ENCODE data around the gene DYSF. TPM values are rescaled to one million over a fixed set of nuclear protein-coding genes. Genes with fewer than 3 reads are reported as not detected.

The DYSF gene
- total RNA-seq, 1 experiment from 2014 or later, result 0.89 TPM

DNA sequence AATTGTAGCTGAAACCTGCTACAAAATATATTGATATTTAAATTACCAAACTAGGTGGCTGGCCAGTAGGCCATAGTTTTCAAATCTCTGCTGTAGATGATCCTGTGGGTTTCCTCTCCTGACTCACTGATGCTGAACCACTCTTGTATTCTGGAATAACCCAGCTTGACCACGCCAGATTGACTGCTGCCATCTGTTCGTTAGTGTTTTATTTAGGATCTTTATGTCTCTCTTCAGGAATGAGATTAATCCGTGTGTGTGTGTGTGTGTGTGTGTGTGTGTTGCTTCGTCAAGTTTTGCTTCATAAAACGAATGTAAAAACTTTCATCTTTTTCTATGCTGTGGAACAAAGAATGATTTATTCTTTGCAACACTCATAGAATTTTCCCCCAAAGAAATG, 187.1 kb downstream of the DYSF start:
- ATAC-seq, result no peak
- Histone ChIP-seq H3K9me2 (ENCODE audit: insufficient read depth) (no peaks in the 10 kb centered on the region), H2AFZ (ENCODE audit: low read depth, low read length, poor library complexity, severe bottlenecking) (no peak overlapping the region), H3K36me3 (ENCODE audit: control insufficient read depth in 1 of 2, insufficient read depth in 2 of 2, low read length in 2 of 2) (no peaks in the 10 kb centered on the region), H4K20me1 (ENCODE audit: insufficient read depth) (no peaks in the 10 kb centered on the region), H3K4me2 (ENCODE audit: low read length) (no peak overlapping the region), H3K27me3 (ENCODE audit: insufficient read depth, low read length) (no peaks in the 10 kb centered on the region), H3K9me3 (ENCODE audit: control insufficient read depth in 1 of 2, insufficient read depth in 1 of 2, low read depth in 1 of 2, low read length in 2 of 2) (no peaks in the 10 kb centered on the region), H3K4me3 (replicated peaks in 1 of 2; ENCODE audit: low read depth in 1 of 2, low read length in 2 of 2) (no peak overlapping the region), H3K4me1 (ENCODE audit: control insufficient read depth in 1 of 2, insufficient read depth in 2 of 2, low read length in 2 of 2) (no peaks in the 10 kb centered on the region), H3K9ac (ENCODE audit: low read length) (no peak overlapping the region), H3K79me2 (ENCODE audit: insufficient read depth, low read length) (no peaks in the 10 kb centered on the region), H3K27ac (ENCODE audit: low read depth, low read length) (no peak overlapping the region)
- TF ChIP-seq, protein P1, sequence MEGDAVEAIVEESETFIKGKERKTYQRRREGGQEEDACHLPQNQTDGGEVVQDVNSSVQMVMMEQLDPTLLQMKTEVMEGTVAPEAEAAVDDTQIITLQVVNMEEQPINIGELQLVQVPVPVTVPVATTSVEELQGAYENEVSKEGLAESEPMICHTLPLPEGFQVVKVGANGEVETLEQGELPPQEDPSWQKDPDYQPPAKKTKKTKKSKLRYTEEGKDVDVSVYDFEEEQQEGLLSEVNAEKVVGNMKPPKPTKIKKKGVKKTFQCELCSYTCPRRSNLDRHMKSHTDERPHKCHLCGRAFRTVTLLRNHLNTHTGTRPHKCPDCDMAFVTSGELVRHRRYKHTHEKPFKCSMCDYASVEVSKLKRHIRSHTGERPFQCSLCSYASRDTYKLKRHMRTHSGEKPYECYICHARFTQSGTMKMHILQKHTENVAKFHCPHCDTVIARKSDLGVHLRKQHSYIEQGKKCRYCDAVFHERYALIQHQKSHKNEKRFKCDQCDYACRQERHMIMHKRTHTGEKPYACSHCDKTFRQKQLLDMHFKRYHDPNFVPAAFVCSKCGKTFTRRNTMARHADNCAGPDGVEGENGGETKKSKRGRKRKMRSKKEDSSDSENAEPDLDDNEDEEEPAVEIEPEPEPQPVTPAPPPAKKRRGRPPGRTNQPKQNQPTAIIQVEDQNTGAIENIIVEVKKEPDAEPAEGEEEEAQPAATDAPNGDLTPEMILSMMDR (IDR thresholded peaks at IDR 0.05 in 2 of 3, conservative IDR thresholded peaks at IDR 0.05 in 1 of 3; ENCODE audit: borderline replicate concordance in 1 of 3, insufficient read depth in 1 of 3, low read depth in 2 of 3, low read length in 2 of 3), result no peak
- TF ChIP-seq, protein P2, sequence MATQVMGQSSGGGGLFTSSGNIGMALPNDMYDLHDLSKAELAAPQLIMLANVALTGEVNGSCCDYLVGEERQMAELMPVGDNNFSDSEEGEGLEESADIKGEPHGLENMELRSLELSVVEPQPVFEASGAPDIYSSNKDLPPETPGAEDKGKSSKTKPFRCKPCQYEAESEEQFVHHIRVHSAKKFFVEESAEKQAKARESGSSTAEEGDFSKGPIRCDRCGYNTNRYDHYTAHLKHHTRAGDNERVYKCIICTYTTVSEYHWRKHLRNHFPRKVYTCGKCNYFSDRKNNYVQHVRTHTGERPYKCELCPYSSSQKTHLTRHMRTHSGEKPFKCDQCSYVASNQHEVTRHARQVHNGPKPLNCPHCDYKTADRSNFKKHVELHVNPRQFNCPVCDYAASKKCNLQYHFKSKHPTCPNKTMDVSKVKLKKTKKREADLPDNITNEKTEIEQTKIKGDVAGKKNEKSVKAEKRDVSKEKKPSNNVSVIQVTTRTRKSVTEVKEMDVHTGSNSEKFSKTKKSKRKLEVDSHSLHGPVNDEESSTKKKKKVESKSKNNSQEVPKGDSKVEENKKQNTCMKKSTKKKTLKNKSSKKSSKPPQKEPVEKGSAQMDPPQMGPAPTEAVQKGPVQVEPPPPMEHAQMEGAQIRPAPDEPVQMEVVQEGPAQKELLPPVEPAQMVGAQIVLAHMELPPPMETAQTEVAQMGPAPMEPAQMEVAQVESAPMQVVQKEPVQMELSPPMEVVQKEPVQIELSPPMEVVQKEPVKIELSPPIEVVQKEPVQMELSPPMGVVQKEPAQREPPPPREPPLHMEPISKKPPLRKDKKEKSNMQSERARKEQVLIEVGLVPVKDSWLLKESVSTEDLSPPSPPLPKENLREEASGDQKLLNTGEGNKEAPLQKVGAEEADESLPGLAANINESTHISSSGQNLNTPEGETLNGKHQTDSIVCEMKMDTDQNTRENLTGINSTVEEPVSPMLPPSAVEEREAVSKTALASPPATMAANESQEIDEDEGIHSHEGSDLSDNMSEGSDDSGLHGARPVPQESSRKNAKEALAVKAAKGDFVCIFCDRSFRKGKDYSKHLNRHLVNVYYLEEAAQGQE (IDR thresholded peaks at IDR 0.05; ENCODE audit: low read depth), result no peak
- no peak for TF ChIP-seq EZH2 (IDR thresholded peaks at IDR 0.05)
- TF ChIP-seq JUND (IDR thresholded peaks at IDR 0.05), result no peak
- TF ChIP-seq SP1 (IDR thresholded peaks at IDR 0.05; ENCODE audit: low read depth), result no peak
- TF ChIP-seq, protein P3, sequence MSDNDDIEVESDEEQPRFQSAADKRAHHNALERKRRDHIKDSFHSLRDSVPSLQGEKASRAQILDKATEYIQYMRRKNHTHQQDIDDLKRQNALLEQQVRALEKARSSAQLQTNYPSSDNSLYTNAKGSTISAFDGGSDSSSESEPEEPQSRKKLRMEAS (IDR thresholded peaks at IDR 0.05), result no peak
- TF ChIP-seq ZFX (IDR thresholded peaks at IDR 0.05), result no peak
- TF ChIP-seq RAD21 (IDR thresholded peaks at IDR 0.05; ENCODE audit: low read depth), result no peak
- no peak for TF ChIP-seq SIN3A (IDR thresholded peaks at IDR 0.05; ENCODE audit: low read depth)
- no peak for TF ChIP-seq FOSL1 (IDR thresholded peaks at IDR 0.05; ENCODE audit: low read depth)
- TF ChIP-seq SRF (IDR thresholded peaks at IDR 0.05; ENCODE audit: low read depth), result no peak
- no peak for TF ChIP-seq POLR2A (IDR thresholded peaks at IDR 0.05; ENCODE audit: borderline replicate concordance, extremely low read depth, insufficient read depth, insufficient read length)
- no peak for TF ChIP-seq CEBPB (IDR thresholded peaks at IDR 0.05; ENCODE audit: low read depth)
- TF ChIP-seq EZH2phosphoT487 (IDR thresholded peaks at IDR 0.05; ENCODE audit: borderline replicate concordance), result no peak
- TF ChIP-seq, protein P4, sequence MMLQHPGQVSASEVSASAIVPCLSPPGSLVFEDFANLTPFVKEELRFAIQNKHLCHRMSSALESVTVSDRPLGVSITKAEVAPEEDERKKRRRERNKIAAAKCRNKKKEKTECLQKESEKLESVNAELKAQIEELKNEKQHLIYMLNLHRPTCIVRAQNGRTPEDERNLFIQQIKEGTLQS (IDR thresholded peaks at IDR 0.05), result no peak
- TF ChIP-seq EGR1 (IDR thresholded peaks at IDR 0.05; ENCODE audit: low read depth), result no peak
- TF ChIP-seq, protein P5, sequence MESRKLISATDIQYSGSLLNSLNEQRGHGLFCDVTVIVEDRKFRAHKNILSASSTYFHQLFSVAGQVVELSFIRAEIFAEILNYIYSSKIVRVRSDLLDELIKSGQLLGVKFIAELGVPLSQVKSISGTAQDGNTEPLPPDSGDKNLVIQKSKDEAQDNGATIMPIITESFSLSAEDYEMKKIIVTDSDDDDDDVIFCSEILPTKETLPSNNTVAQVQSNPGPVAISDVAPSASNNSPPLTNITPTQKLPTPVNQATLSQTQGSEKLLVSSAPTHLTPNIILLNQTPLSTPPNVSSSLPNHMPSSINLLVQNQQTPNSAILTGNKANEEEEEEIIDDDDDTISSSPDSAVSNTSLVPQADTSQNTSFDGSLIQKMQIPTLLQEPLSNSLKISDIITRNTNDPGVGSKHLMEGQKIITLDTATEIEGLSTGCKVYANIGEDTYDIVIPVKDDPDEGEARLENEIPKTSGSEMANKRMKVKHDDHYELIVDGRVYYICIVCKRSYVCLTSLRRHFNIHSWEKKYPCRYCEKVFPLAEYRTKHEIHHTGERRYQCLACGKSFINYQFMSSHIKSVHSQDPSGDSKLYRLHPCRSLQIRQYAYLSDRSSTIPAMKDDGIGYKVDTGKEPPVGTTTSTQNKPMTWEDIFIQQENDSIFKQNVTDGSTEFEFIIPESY (IDR thresholded peaks at IDR 0.05; ENCODE audit: extremely low read depth, insufficient replicate concordance, low read length), result no peak
- no peak for TF ChIP-seq CBX3 (IDR thresholded peaks at IDR 0.05; ENCODE audit: low read depth)
- intact Hi-C loops (cut with micrococcal nuclease), result no loop called here
- RAD21 ChIA-PET (ENCODE audit: low non-redundant PET in 1 of 2, low total read pairs in 2 of 2, uncharacterized antibody in 2 of 2, unreplicated experiment in 2 of 2), result no interaction called here
- DNase-seq (ENCODE audit: low read depth, low spot score), result no peak
- POLR2A ChIA-PET, result no interaction called here
- CTCF ChIA-PET, result no interaction called here
- no TSS peak for BruUV-seq (replicated peaks)
